Kasumi-1 (cell line): ENCODE results near the gene TMEM100.
"Not testable (repeated sequence)": the region's sequence is repeated elsewhere in the genome, so short reads cannot be mapped to it uniquely, and the experiment has no call there.

Experiments
- DNase-seq, 2 experiments: peaks; one replicate each; lab custom pipeline; 2025; lab: John Stamatoyannopoulos, UW

The TMEM100 gene

DNA sequence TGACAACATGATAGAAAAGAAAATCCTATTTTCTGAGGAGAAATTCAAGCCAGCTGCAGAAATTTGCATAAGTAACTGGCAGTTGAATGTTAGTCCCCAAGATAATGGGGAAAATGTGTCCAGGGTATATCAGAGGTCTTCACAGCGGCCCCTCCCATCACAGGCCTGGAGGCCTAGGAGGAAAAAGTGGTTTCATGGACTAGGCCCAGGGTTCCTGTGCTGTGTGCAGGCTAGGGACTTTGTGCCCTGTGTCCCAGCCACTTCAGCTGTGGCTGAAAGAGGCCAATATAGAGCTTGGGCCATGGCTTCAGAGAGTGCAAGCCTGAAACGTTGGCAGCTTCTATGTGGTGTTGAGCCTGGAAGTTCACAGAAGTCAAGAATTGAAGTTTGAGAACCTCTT lies 35.6 kb downstream of the TMEM100 start:
- no peak for DNase-seq

DNA sequence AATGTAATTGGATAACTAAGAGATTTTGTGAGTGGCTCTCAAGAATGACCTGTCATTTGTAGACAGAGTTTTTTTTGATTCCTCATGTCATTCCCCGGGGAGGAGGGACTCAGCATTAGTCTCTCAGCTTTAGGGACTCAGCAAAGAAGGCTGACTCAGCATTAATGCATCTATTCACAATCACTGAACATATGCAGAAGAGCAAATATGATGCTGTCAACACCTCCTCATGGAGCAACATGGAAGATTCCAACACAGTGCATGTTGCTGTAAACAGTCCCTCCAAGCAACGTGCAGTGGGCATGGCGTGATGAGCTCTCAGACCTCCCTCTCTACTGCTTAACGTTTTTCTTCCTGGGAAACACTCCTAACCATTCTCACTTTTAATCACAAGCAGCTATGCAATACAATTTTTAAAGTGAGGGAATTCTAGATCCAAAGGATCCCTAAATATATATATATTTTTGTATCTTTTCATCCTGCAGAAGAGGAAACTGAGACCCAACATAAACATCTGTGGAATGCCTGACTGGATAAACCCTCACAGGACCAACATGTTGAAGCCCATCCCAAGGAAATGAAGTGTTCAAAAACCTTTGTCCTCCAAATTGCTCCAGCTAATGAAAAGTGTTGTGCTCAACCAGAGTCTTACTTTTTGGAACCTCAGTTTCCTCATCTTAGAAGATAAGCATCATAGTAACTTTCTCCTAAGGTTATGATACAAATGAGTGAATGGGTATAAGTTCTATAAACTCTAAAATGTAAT lies 38.9 kb downstream of the TMEM100 start:
- no peak for DNase-seq

DNA sequence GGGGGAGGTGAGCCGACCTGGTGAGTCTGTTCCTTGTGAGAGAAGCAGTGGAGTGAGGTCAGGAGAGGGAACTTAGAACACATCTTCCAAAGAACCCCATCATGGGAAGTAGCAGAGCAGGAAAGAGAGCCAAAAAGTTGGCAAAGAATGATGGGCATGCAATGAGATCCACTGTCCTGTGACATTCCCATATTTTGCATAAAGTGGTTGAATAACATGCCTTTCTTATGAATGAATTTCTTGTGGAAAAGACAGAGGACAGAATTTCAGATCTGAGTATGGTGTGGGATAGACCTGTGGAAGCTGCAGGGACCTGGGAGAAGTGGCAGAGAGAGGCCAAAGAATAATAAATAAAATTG lies 41.3 kb downstream of the TMEM100 start:
- no peak for DNase-seq

DNA sequence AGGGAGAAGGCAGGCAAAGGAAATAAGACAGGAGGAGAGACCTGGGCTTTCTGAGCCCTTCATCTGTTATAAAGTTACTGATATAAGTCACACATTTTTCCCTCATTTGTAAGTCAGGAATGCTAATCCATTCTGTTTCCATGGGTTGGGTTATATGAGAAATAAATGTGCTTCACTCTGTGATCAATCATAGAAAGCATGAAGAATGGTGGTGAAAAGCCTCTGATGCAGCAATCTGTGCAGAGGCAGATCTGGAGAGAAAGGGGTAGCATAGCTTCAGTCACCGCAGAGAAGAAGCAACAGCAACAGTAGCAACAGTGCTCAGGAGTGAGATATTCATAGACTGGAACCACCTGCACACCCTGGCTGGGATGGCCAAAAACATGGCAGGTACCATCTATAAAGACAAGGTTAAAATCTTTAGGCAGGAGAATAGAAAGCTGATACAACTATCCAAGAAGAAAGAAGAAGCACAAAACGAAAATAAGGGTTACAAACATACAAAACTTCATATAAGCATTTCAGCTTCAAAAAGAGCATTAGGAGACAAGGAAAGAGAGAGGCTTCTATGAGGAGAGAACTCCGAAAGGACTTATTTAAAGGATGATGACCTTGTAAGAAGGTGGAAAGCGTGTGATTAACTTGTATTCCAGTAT lies 41.9 kb downstream of the TMEM100 start:
- no peak for DNase-seq

DNA sequence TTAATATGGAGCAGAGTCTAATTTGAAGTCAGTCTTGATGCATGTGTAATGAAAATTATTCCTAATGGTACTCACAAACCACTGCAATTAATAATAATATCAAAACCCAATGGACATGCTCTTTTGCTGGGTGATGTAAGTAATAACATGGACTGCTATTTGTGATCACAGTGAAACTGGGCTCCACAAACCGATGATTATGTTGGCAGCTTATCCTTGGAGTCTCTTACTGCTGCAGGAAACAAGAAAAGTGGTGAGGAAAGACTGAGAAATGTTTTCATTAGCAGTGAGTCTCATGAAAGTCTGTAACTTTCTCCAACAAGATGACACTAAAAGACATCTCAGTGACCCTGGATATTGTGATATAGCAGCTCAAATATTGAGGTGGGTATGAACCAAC lies 45.2 kb downstream of the TMEM100 start:
- no peak for DNase-seq

DNA sequence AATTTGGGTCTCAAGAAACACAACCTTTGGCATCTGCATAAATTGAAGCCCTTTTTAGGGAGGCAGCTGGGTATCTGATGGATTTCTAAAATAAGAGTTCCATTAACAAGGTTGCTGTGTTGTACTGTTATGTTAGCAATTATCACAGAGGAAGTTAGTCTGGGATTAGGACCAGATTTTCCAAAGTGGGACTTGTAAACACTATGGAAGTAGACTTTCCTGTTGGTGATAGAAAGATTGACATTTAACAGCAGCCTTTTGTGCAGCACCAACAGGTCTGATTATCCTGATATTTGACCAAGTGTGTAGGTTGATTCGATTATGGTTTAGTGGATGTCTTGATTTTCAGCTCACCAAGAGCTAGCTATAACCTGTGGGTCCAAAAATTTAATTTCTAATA lies 46.4 kb downstream of the TMEM100 start:
- no peak for DNase-seq

DNA sequence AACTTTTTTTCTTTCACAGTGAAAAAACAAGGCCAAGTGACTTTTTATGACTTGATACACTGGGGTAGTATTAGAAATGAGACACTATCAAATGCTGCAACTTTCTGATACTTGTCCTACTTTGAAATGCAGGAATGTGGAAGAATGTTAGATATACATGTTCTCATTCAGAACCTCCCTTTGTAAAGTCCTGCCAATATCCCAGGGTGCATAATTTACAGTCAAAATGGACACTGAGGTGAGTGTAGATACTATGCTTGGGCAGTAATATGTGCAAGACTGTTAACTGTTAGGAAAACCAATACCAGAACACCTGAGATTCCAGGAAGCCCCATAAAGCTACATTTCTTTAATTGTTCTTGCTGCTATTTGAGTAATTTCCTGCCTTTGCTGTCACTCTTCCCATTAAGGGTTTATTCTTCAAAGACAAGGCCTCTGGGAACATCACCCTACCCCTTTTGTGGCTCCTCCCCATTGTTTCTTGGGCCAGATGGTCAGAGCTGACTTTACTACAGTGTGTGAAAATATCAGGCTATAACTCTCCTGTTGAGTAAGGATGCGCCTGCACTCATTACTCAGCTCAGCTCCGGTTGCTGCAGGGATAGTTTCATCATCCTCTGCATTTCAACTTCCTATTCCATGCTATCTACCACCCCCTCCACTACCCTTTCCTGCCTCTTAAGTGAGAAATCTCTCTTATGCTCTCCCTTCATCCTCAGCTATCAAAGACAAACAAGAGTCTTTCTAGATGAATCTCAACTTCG lies 48.7 kb downstream of the TMEM100 start:
- DNase-seq = peak; percentile 76 to 82

DNA sequence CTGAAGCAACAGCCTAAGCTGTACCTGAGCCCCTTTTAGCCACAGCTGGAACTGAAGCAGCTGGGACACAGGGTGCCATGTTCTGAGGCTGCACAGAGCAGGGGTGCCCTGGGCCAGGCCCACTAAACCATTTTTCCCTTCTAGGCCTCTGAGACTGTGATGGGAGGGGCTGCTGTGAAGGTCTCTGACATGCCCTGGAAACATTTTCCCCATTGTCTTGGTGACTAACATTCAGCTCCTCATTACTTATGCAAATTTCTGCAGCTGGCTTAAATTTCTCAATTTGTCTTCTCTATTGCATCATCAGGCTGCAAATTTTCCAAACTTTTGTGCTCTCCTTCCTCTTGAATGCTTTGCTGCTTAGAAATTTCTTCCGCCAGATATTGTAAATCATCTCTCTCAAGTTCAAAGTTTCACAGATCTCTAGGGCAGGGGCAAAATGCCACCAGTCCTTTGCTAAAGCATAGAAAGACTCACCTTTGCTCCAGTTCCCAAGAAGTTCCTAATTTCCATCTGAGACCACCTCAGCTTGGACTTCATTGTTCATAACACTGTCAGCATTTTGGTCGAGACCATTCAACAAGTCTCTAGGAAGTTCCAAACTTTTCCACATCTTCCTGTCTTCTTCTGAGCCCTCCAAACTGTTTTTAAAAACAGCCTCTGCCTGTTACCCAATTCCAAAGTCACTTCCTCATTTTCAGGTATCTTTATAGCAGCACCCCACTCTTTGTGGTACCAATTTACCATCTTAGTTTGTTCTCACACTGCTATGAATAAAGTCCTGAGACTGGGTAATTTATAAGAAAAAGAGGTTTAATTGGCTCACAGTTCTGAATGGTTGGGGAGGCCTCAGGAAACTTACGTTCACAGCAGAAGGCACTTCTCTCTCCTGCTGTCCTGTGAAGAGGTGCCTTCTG lies 49.8 kb downstream of the TMEM100 start:
- DNase-seq = peak; percentile 38 to 47

DNA sequence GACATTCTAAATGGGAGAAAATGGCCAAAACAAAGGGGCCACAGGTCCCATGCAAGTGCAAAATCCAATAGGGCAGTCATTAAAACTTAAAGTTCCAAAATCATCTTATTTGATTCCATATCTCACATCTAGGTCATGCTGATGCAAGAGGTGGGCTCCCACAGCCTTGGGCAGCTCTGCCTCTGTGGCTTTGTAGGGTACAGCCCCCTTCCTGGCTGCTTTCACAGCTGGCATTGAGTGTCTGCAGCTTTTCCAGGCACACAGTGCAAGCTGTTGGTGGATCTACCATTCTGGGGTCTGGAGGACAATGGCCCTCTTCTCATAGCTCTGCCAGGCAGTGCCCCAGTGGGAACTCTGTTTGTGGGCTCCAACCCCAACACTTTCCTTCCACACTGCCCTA lies 50.7 kb downstream of the TMEM100 start:
- not testable (repeated sequence) for DNase-seq
